Tibial artery (tissue), 4 donors: ENCODE results near the gene MALAT1.

Experiments
- DNase-seq, 2 donors: peaks; one replicate each; pipeline ENCODE4 v3.0.0-alpha.2; 2019
- H3K27ac ChIP-seq, 2 donors: fragments of 200-600 bp; sonication (generic) in 1 of 2; 1 replicate in 1 of 2; 2 replicates in 1 of 2; pipeline ENCODE4 v1.5.1; 2018 to 2019; ENCODE audit warnings: mild to moderate bottlenecking in 1 of 2
- H3K27me3 ChIP-seq, 2 donors: fragments of 200-600 bp; sonication (generic) in 1 of 2; one replicate each; pipeline versions ENCODE4 v1.5.1 to v1.6.0; 2016 to 2019
- H3K36me3 ChIP-seq, 3 donors: fragments of 200-600 bp; sonication (generic) in 2 of 3; one replicate each; pipeline ENCODE4 v1.5.1; 2016 to 2019; ENCODE audit warnings: mild to moderate bottlenecking in 2 of 3
- H3K4me1 ChIP-seq, 4 donors: fragments of 200-600 bp; sonication (generic) in 2 of 4; 1 replicate in 3 of 4; 2 replicates in 1 of 4; pipeline ENCODE4 v1.5.1; 2016 to 2019
- H3K4me3 ChIP-seq, 2 donors: fragments of 200-600 bp; sonication (generic) in 1 of 2; 1 replicate in 1 of 2; 2 replicates in 1 of 2; pipeline ENCODE4 v1.5.1; 2018 to 2019; ENCODE audit warnings: mild to moderate bottlenecking in 2 of 2
- H3K9me3 ChIP-seq, 3 donors: fragments of 200-600 bp; sonication (generic) in 1 of 3; one replicate each; pipeline ENCODE4 v1.5.1; 2016 to 2019
- intact Hi-C: fragments of 100-400 bp; cut with DNase I; formaldehyde crosslinking; loops from one replicate; pipeline ENCODE4 v1.15.0; 2023; ENCODE audit warnings: low total_unique reads
- TF ChIP-seq, protein P1 (sequence below), 2 experiments: fragments of 200-600 bp in 1 of 2; fragments of 450-650 bp in 1 of 2; IDR thresholded peaks; one replicate each; pipeline ENCODE4 v1.5.1; 2017 to 2019; ENCODE audit warnings: antibody characterized with exemption in 2 of 2, mild to moderate bottlenecking in 1 of 2, moderate library complexity in 1 of 2

MALAT1 gene

DNA sequence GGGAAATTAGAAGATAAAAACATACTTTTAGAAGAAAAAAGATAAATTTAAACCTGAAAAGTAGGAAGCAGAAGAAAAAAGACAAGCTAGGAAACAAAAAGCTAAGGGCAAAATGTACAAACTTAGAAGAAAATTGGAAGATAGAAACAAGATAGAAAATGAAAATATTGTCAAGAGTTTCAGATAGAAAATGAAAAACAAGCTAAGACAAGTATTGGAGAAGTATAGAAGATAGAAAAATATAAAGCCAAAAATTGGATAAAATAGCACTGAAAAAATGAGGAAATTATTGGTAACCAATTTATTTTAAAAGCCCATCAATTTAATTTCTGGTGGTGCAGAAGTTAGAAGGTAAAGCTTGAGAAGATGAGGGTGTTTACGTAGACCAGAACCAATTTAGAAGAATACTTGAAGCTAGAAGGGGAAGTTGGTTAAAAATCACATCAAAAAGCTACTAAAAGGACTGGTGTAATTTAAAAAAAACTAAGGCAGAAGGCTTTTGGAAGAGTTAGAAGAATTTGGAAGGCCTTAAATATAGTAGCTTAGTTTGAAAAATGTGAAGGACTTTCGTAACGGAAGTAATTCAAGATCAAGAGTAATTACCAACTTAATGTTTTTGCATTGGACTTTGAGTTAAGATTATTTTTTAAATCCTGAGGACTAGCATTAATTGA, 1.0 kb downstream of the MALAT1 start:
- no peaks in the 10 kb centered on the region for H3K9me3 ChIP-seq
- TF ChIP-seq, protein P1, sequence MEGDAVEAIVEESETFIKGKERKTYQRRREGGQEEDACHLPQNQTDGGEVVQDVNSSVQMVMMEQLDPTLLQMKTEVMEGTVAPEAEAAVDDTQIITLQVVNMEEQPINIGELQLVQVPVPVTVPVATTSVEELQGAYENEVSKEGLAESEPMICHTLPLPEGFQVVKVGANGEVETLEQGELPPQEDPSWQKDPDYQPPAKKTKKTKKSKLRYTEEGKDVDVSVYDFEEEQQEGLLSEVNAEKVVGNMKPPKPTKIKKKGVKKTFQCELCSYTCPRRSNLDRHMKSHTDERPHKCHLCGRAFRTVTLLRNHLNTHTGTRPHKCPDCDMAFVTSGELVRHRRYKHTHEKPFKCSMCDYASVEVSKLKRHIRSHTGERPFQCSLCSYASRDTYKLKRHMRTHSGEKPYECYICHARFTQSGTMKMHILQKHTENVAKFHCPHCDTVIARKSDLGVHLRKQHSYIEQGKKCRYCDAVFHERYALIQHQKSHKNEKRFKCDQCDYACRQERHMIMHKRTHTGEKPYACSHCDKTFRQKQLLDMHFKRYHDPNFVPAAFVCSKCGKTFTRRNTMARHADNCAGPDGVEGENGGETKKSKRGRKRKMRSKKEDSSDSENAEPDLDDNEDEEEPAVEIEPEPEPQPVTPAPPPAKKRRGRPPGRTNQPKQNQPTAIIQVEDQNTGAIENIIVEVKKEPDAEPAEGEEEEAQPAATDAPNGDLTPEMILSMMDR (IDR thresholded peaks at IDR 0.05): no peak
- no peak for DNase-seq
- peaks cover 41 to 47% (median 47%) of the 10 kb centered on the region in 3 donors for H3K36me3 ChIP-seq
- peak overlapping the region; percentile 74 to 86 for H3K4me3 ChIP-seq
- peak overlapping the region; percentile 99 for H3K27ac ChIP-seq
- no peaks in the 10 kb centered on the region for H3K27me3 ChIP-seq
- H3K4me1 ChIP-seq: peaks cover 8 to 33% (median 20%) of the 10 kb centered on the region in 4 donors
- intact Hi-C loops: no loop called here

DNA sequence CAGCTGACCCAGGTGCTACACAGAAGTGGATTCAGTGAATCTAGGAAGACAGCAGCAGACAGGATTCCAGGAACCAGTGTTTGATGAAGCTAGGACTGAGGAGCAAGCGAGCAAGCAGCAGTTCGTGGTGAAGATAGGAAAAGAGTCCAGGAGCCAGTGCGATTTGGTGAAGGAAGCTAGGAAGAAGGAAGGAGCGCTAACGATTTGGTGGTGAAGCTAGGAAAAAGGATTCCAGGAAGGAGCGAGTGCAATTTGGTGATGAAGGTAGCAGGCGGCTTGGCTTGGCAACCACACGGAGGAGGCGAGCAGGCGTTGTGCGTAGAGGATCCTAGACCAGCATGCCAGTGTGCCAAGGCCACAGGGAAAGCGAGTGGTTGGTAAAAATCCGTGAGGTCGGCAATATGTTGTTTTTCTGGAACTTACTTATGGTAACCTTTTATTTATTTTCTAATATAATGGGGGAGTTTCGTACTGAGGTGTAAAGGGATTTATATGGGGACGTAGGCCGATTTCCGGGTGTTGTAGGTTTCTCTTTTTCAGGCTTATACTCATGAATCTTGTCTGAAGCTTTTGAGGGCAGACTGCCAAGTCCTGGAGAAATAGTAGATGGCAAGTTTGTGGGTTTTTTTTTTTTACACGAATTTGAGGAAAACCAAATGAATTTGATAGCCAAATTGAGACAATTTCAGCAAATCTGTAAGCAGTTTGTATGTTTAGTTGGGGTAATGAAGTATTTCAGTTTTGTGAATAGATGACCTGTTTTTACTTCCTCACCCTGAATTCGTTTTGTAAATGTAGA, 1.7 kb downstream of the MALAT1 start:
- peaks cover 8 to 33% (median 18%) of the 10 kb centered on the region in 4 donors for H3K4me1 ChIP-seq
- intact Hi-C loops: no loop called here
- peak overlapping the region; percentile 99 for H3K27ac ChIP-seq
- H3K27me3 ChIP-seq: no peaks in the 10 kb centered on the region
- H3K4me3 ChIP-seq: peak overlapping the region; percentile 74 to 86
- no peaks in the 10 kb centered on the region for H3K9me3 ChIP-seq
- TF ChIP-seq, protein P1 (IDR thresholded peaks at IDR 0.05): no peak
- DNase-seq: peak; percentile 35 to 67
- H3K36me3 ChIP-seq: peaks cover 49 to 54% (median 54%) of the 10 kb centered on the region in 3 donors

DNA sequence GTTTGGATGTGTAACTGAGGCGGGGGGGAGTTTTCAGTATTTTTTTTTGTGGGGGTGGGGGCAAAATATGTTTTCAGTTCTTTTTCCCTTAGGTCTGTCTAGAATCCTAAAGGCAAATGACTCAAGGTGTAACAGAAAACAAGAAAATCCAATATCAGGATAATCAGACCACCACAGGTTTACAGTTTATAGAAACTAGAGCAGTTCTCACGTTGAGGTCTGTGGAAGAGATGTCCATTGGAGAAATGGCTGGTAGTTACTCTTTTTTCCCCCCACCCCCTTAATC, 2.3 kb downstream of the MALAT1 start:
- Histone ChIP-seq H3K9me3 (no peaks in the 10 kb centered on the region), H3K27ac (peak overlapping the region; percentile 99), H3K4me3 (peak overlapping the region; percentile 74 to 86), H3K36me3 (peaks cover 54 to 60% (median 60%) of the 10 kb centered on the region in 3 donors), H3K4me1 (peaks cover 2 to 33% (median 16%) of the 10 kb centered on the region in 4 donors), H3K27me3 (no peaks in the 10 kb centered on the region)
- intact Hi-C loops: no loop called here
- TF ChIP-seq, protein P1 (IDR thresholded peaks at IDR 0.05): no peak
- DNase-seq: no peak

DNA sequence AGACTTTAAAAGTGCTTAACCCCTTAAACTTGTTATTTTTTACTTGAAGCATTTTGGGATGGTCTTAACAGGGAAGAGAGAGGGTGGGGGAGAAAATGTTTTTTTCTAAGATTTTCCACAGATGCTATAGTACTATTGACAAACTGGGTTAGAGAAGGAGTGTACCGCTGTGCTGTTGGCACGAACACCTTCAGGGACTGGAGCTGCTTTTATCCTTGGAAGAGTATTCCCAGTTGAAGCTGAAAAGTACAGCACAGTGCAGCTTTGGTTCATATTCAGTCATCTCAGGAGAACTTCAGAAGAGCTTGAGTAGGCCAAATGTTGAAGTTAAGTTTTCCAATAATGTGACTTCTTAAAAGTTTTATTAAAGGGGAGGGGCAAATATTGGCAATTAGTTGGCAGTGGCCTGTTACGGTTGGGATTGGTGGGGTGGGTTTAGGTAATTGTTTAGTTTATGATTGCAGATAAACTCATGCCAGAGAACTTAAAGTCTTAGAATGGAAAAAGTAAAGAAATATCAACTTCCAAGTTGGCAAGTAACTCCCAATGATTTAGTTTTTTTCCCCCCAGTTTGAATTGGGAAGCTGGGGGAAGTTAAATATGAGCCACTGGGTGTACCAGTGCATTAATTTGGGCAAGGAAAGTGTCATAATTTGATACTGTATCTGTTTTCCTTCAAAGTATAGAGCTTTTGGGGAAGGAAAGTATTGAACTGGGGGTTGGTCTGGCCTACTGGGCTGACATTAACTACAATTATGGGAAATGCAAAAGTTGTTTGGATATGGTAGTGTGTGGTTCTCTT, 2.8 kb downstream of the MALAT1 start:
- peaks cover 60 to 65% (median 65%) of the 10 kb centered on the region in 3 donors for H3K36me3 ChIP-seq
- H3K27ac ChIP-seq: peak overlapping the region; percentile 99
- DNase-seq: peak in 1 of 2 donors; percentile 18
- H3K4me1 ChIP-seq: peaks cover 0 to 33% (median 13%) of the 10 kb centered on the region in 4 donors
- intact Hi-C loops: no loop called here
- H3K27me3 ChIP-seq: no peaks in the 10 kb centered on the region
- H3K9me3 ChIP-seq: no peaks in the 10 kb centered on the region
- TF ChIP-seq, protein P1 (IDR thresholded peaks at IDR 0.05): no peak
- peak overlapping the region; percentile 74 to 86 for H3K4me3 ChIP-seq

DNA sequence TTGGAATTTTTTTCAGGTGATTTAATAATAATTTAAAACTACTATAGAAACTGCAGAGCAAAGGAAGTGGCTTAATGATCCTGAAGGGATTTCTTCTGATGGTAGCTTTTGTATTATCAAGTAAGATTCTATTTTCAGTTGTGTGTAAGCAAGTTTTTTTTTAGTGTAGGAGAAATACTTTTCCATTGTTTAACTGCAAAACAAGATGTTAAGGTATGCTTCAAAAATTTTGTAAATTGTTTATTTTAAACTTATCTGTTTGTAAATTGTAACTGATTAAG, 3.4 kb downstream of the MALAT1 start:
- peaks cover 0 to 34% (median 10%) of the 10 kb centered on the region in 4 donors for H3K4me1 ChIP-seq
- no peaks in the 10 kb centered on the region for H3K9me3 ChIP-seq
- peaks cover 61 to 66% (median 65%) of the 10 kb centered on the region in 3 donors for H3K36me3 ChIP-seq
- intact Hi-C loops: no loop called here
- no peaks in the 10 kb centered on the region for H3K27me3 ChIP-seq
- H3K27ac ChIP-seq: peak overlapping the region; percentile 99
- H3K4me3 ChIP-seq: peak overlapping the region; percentile 74 to 86
- DNase-seq: no peak
- TF ChIP-seq, protein P1 (IDR thresholded peaks at IDR 0.05): no peak
